ENCODE measurements around the gene EXT2.

DNA sequence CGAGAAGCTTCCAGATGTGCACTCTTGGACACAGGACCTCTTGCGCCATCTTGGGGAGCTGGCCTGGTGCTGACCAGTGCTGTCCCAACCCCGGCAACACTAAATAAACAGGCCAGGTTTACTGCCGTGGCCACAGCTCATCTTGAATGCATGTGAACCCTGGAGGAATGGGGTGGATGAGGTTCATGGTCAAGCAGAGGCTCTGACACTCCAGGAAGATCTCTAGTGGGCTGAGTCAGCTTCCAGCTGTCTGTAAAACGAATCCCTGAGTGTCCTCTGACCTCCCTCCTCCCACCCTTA is 162.7 kb downstream of the EXT2 start:
- TF ChIP-seq, protein P1, sequence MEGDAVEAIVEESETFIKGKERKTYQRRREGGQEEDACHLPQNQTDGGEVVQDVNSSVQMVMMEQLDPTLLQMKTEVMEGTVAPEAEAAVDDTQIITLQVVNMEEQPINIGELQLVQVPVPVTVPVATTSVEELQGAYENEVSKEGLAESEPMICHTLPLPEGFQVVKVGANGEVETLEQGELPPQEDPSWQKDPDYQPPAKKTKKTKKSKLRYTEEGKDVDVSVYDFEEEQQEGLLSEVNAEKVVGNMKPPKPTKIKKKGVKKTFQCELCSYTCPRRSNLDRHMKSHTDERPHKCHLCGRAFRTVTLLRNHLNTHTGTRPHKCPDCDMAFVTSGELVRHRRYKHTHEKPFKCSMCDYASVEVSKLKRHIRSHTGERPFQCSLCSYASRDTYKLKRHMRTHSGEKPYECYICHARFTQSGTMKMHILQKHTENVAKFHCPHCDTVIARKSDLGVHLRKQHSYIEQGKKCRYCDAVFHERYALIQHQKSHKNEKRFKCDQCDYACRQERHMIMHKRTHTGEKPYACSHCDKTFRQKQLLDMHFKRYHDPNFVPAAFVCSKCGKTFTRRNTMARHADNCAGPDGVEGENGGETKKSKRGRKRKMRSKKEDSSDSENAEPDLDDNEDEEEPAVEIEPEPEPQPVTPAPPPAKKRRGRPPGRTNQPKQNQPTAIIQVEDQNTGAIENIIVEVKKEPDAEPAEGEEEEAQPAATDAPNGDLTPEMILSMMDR (IDR thresholded peaks at IDR 0.05; ENCODE audit: poor library complexity), result no peak
- no peak for TF ChIP-seq EZH2phosphoT487 (IDR thresholded peaks at IDR 0.05; ENCODE audit: low read depth, severe bottlenecking, unreplicated experiment)

All from hepatocyte (in vitro differentiated cells).